Activated CD4-positive, alpha-beta T cell treated with anti-CD3 and anti-CD28 coated beads, Interleukin-2, amount 10 ng/mL, durations not matched to agents 7 days and 5 days (primary cell): ENCODE measurements around the gene SPI1. TPM values are rescaled to one million over a fixed set of nuclear protein-coding genes. Genes with fewer than 3 reads are reported as not detected.

Source experiments
- CTCF ChIA-PET: fragments of 350-600 bp; sonication (Branson Sonifier 250); formaldehyde crosslinking; loops from one replicate; lab custom pipeline; 2021; ENCODE audit warnings: antibody characterized with exemption; lab: Charles Lee
- POLR2A ChIA-PET: fragments of 350-600 bp; sonication (Branson Sonifier 250); formaldehyde crosslinking; loops from one replicate; lab custom pipeline; 2021; ENCODE audit warnings: antibody characterized with exemption; lab: Charles Lee
- DNase-seq: peaks from one replicate; pipeline ENCODE4 v3.0.0-alpha.2; 2020
- H3K27ac Mint-ChIP-seq: one replicate; pipeline ENCODE4 v1.8.0; 2021; ENCODE audit warnings: mild to moderate bottlenecking, moderate library complexity, mixed read lengths
- H3K27me3 Mint-ChIP-seq: one replicate; pipeline ENCODE4 v1.8.0; 2021; ENCODE audit warnings: mixed read lengths
- H3K36me3 Mint-ChIP-seq: one replicate; pipeline ENCODE4 v1.8.0; 2021; ENCODE audit warnings: low read depth, mixed read lengths
- H3K4me1 Mint-ChIP-seq: one replicate; pipeline ENCODE4 v1.8.0; 2021; ENCODE audit warnings: mixed read lengths
- H3K4me3 Mint-ChIP-seq: one replicate; pipeline ENCODE4 v1.8.0; 2021; ENCODE audit warnings: mild to moderate bottlenecking, moderate library complexity, mixed read lengths
- H3K9me3 Mint-ChIP-seq: one replicate; pipeline ENCODE4 v1.8.0; 2021; ENCODE audit warnings: mixed read lengths
- total RNA-seq, 2 experiments: library from RNA; stranded (reverse); gene quantifications; one replicate each; pipeline ENCODE4 v1.2.3, GENCODE V29; 2021

Gene SPI1
- total RNA-seq, result not detected

DNA sequence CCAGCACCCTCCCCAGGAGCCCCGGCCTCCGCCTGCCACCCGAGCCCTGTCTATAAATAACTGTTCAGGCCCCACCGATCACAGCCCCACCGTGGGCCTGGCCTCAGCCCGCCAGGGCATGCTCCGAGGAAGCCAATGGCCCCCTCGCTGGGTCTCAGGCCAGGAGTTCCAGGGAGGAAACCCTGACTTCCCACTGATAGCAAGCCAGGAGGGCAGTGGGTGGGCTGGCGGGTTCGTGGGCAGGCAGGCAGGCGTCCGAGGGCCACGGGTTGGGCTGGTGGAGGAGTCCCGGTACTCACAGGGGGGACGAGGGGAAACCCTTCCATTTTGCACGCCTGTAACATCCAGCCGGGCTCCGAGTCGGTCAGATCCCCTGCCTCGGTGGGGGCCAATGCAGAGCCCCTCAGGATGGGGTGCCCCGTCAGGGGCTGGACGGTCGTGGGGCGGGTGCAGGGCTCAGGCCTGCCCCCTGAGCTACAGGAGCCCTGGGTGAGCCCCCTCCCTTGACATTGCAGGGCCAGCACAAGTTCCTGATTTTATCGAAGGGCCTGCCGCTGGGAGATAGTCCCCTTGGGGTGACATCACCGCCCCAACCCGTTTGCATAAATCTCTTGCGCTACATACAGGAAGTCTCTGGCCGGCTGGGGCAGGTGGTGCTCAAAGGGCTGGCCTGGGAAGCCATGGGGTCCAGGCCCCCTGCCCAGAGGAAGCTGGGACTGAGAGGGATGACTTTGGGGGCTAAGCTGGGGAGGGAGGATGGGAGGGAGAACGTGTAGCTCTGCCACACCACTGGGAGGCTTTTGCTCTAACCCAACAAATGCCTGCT is at the start of gene SPI1:
TSS of gene SPI1 (minus strand) at position 538 of the 826 bp plus-strand sequence. CDS start at position 344, 194 bp downstream.
- no peaks in the 10 kb centered on the region for H3K27me3 Mint-ChIP-seq
- no peak within 1 kb of the TSS for H3K4me3 Mint-ChIP-seq
- no peaks in the 10 kb centered on the region for H3K36me3 Mint-ChIP-seq
- H3K4me1 Mint-ChIP-seq, result peaks cover 7% of the 10 kb centered on the region
- peak within 1 kb of the TSS; percentile 20 for H3K27ac Mint-ChIP-seq
- ChIA-PET CTCF (interaction anchor here (5.8 kb wide), 1 partner anchor 14 kb away, joined by 26 read pairs; no protein-coding TSS in a partner anchor), POLR2A (no interaction called here)
- no peaks in the 10 kb centered on the region for H3K9me3 Mint-ChIP-seq
- DNase-seq, result no peak

DNA sequence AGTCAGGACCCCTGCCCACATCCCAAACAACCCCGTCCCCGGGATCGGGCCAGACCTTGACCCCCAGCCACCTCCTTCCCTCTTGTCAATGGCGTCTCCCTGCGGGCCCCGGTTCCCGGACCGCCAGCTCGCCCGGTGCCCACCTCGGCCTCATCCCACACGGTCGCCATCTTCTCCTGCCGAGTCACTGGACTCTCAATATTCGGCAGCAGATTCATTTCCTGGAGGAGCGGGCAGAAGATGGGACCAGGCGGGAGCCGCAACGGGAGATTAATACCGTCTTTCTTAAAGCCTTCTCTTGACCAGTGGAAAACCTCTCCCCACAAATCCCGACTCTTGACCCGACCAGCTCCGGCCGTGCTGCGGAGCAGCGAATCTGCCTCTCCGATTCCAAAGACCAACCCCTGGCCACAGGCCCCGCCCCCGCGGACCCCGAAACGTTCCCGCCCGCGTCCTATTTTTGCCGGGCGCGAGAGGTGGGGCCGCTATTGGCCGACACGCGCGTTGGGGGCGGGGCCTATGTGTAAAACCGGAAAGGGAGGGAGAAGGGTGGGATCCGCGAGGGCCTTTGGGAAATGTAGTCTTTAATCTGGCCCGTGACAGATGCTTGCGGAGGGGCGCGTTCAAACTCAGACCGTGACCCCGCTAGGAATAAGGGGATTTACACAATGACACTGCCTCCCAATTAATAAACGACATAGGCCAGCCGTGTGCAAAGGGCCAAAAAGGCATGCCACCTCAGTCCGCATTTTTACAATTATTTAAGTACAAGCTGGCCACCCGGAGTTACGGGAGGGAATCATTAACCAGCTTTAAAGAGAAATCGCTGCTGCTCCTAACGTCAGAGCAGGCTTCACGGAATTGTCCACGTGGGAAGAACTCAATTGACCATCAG is 48.0 kb upstream of the SPI1 start, which contains the start of gene PSMC3:
TSS of gene PSMC3 (minus strand) at position 378 of the 895 bp plus-strand sequence. CDS start at position 218, 160 bp downstream.
- H3K4me1 Mint-ChIP-seq, result peaks cover 30% of the 10 kb centered on the region
- H3K36me3 Mint-ChIP-seq, result peaks cover 34% of the 10 kb centered on the region
- H3K9me3 Mint-ChIP-seq, result no peaks in the 10 kb centered on the region
- H3K27me3 Mint-ChIP-seq, result no peaks in the 10 kb centered on the region
- H3K27ac Mint-ChIP-seq, result peak within 1 kb of the TSS; percentile 99
- ChIA-PET POLR2A (no interaction called here), CTCF (interaction anchor here (0.6 to 5.0 kb wide), 5 partner anchors 14 to 216 kb away, joined by 5 to 47 read pairs (median 5); no protein-coding TSS in a partner anchor)
- peak within 1 kb of the TSS; percentile 98 for H3K4me3 Mint-ChIP-seq
- DNase-seq, result peak; percentile 99

DNA sequence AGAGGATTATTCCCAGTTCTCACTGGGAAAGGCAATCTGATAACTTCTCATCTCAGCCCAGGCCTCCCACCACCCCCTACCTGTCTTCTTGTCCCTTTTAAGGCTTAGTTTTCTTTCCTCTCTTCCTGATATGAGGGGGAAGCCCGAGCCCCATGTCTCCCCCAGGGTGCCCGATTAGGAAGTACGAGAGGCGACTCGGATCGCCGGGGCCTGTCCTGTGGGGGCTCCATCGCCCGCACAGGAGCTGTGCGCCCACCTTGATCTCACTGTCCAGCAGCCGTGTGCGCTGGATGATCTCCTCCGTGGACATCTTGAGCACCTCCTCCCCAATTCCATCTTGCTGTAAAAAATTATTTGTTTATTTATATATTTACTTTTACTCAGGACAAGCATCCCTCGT is 47.3 kb upstream of the SPI1 start:
- Mint-ChIP-seq H3K27me3 (no peaks in the 10 kb centered on the region), H3K4me3 (peak overlapping the region; percentile 98), H3K36me3 (peaks cover 37% of the 10 kb centered on the region), H3K9me3 (no peaks in the 10 kb centered on the region), H3K4me1 (peaks cover 30% of the 10 kb centered on the region), H3K27ac (peak overlapping the region; percentile 99)
- POLR2A ChIA-PET, result no interaction called here
- CTCF ChIA-PET, result interaction anchor here (0.6 to 5.0 kb wide), 3 partner anchors 14 to 215 kb away, joined by 3 to 47 read pairs (median 5); no protein-coding TSS in a partner anchor
- DNase-seq, result no peak

DNA sequence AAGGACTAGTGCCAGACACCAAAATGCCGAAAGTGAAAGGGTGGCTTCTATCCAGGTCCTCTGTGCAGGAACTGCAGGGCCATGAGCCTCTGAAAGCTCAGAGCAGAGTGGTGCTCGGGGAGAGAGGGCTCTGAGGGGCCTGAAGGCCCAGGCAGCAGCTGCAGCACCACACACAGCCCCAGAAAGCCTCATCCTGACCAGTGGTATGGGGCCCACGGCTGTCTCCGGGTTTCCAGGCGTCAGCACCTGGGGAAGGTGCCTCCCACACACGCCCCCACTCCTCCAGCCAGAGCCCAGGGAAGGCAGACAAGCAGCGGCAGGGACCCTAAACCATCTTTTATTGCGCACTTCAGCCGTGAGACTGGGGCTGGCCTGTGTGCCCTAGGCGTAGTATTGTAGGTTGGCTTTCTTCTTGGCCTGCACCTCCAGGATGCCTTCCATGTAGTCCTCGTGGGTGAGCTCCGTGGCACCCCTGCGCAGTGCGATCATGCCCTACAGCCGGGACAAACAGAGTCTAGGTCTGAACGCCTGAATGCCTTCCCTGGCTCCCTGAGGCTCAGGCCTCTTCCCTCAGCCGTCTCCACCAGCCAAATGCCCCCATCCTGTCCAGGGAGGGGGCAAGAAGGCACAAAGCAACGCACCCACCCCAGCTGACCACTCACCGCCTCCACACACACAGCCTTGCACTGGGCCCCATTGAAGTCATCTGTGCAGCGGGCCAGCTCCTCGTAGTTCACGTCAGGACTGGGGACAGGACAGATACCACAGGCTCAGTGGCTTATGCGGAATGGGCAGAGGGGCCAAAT is 40.3 kb upstream of the SPI1 start:
- peaks cover 39% of the 10 kb centered on the region for H3K36me3 Mint-ChIP-seq
- no peak overlapping the region for H3K4me3 Mint-ChIP-seq
- H3K27me3 Mint-ChIP-seq, result no peaks in the 10 kb centered on the region
- no peaks in the 10 kb centered on the region for H3K9me3 Mint-ChIP-seq
- no peak for DNase-seq
- H3K4me1 Mint-ChIP-seq, result peaks cover 4% of the 10 kb centered on the region
- no peak overlapping the region for H3K27ac Mint-ChIP-seq
- POLR2A ChIA-PET, result no interaction called here
- CTCF ChIA-PET, result interaction anchor here (0.5 to 1.8 kb wide), 2 partner anchors 44 to 317 kb away, joined by 3 to 4 read pairs; no protein-coding TSS in a partner anchor

DNA sequence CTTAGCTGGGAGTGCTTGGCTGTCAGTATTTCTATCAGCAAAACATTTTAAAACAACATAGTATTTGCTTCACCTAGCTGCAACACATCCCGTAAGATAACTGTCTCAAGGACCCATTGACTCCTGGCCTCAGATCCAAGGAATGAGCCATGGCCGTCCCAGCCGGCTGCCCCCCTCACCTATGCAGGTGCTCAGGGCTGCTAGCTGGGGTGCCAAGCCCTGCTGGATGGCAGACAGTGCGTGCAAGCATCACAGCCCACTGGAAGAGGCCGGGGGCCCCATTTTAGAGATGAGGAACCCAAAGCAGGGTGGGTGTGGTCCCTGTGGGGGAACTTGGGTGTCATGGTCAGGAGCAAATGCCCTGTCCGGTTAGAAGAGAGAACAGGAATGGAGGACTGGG is 39.4 kb upstream of the SPI1 start:
- ChIA-PET CTCF (interaction anchor here (0.5 to 1.8 kb wide), 3 partner anchors 43 to 318 kb away, joined by 3 to 4 read pairs (median 3); no protein-coding TSS in a partner anchor), POLR2A (interaction anchor here (0.6 kb wide), 1 partner anchor 194 kb away, joined by 3 read pairs; no protein-coding TSS in a partner anchor)
- H3K4me1 Mint-ChIP-seq, result peaks cover 4% of the 10 kb centered on the region
- DNase-seq, result no peak
- no peaks in the 10 kb centered on the region for H3K9me3 Mint-ChIP-seq
- H3K4me3 Mint-ChIP-seq, result no peak overlapping the region
- H3K27me3 Mint-ChIP-seq, result no peaks in the 10 kb centered on the region
- H3K36me3 Mint-ChIP-seq, result peaks cover 37% of the 10 kb centered on the region
- no peak overlapping the region for H3K27ac Mint-ChIP-seq

DNA sequence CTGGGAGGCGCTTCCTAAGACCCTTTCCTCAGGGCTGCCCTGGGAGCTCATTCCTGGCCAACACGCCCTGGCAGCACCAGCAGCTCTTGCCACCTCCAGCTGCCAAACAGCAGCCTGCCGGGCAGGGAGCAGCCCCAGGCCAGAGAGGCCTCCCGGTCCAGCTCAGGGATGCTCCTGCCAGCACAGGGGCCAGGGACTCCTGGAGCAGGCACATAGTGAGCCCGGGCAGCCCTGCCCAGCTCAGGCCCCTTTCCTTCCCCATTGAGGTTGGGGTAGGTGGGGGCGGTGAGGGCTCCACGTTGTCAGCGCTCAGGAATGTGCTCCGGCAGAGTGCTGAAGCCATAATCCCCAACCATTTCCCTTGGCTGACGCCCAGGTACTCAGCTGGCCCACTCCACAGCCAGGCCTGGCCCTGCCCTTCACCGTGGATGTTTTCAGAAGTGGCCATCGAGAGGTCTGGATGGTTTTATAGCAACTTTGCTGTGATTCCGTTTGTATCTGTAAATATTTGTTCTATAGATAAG is 37.7 kb upstream of the SPI1 start:
- Mint-ChIP-seq H3K27me3 (no peaks in the 10 kb centered on the region), H3K36me3 (peaks cover 26% of the 10 kb centered on the region), H3K4me3 (no peak overlapping the region), H3K4me1 (peaks cover 4% of the 10 kb centered on the region), H3K9me3 (no peaks in the 10 kb centered on the region), H3K27ac (no peak overlapping the region)
- no peak for DNase-seq
- ChIA-PET POLR2A (no interaction called here), CTCF (interaction anchor here (1.6 kb wide), 1 partner anchor 23 kb away, joined by 4 read pairs; no protein-coding TSS in a partner anchor)

DNA sequence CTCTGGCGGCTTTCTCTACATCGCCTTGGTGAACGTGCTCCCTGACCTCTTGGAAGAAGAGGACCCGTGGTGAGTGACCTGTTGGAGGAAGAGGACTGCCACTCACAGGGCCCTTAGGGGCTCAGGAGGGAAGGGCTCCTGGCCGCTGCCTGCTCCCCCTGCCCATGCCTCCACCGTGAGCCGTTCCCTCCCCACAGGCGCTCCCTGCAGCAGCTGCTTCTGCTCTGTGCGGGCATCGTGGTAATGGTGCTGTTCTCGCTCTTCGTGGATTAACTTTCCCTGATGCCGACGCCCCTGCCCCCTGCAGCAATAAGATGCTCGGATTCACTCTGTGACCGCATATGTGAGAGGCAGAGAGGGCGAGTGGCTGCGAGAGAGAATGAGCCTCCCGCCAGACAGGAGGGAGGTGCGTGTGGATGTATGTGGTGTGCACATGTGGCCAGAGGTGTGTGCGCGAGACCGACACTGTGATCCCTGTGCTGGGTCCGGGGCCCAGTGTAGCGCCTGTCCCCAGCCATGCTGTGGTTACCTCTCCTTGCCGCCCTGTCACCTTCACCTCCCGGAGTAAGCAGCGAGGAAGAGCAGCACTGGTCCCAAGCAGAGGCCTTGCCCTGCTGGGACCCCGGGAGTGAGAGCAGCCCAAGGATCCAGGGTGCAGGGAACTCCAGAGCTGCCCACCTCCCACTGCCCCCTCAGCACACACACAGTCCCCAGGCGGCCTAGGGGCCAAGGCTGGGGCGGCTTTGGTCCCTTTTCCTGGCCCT is 36.9 kb upstream of the SPI1 start:
- Mint-ChIP-seq H3K4me3 (no peak overlapping the region), H3K27ac (no peak overlapping the region), H3K4me1 (peaks cover 4% of the 10 kb centered on the region), H3K27me3 (no peaks in the 10 kb centered on the region), H3K9me3 (no peaks in the 10 kb centered on the region), H3K36me3 (peaks cover 23% of the 10 kb centered on the region)
- POLR2A ChIA-PET, result no interaction called here
- no peak for DNase-seq
- CTCF ChIA-PET, result interaction anchor here (1.6 kb wide), 1 partner anchor 22 kb away, joined by 4 read pairs; no protein-coding TSS in a partner anchor

DNA sequence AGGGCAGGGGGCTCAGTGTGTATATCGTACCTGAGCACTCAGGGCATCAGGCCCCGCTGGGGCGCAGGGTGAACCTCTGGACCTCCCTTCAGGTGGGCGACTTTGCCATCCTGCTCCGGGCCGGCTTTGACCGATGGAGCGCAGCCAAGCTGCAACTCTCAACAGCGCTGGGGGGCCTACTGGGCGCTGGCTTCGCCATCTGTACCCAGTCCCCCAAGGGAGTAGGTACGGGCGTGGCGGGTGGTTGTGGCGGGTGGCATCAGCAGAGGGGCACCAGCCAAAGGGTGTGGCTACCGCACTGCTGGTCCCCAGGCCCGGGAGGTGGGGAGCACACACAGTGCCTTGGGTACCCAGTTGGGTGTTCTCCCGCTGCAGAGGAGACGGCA is 36.3 kb upstream of the SPI1 start:
- Mint-ChIP-seq H3K27ac (no peak overlapping the region), H3K27me3 (no peaks in the 10 kb centered on the region), H3K4me3 (no peak overlapping the region), H3K36me3 (peaks cover 17% of the 10 kb centered on the region), H3K4me1 (no peaks in the 10 kb centered on the region), H3K9me3 (no peaks in the 10 kb centered on the region)
- CTCF ChIA-PET, result no interaction called here
- no peak for DNase-seq
- POLR2A ChIA-PET, result no interaction called here

DNA sequence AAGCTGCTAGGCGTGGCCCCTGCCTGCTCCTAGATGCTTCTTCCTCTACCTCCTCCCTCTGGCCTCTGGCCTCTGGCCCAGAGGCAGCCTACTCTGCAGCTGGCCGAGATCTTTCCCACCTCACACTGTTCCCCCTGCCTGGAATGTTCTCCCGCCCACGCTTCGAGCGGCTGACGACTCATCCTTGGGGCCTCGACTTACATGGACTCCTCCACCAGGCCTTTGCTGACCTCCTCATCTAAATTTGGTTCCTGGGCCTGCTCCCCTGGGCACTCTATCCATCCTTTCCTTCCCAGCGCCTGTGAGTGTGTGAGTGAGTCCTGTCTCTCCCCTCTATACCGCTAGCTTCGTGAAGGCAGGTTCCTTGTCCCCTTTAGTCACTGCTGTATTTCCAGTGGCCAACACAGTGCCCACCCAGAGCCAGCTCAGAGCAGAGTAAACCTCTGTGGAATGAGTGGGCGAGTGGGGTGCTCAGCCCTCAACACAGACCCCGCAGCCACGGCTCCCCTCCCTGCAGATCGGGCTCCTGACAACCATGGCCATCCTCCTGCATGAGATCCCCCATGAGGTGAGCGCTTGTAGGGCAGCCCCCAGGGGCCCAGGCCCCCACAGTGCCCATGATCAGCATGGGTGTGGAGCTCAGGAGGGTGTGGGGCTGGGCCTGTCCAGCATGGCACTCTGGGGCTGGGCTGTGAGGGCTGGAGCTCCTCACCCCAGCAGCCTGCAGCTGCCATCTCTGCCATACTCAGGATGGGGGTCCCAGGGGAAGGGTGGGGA is 35.7 kb upstream of the SPI1 start:
- CTCF ChIA-PET, result interaction anchor here (1.8 kb wide), 1 partner anchor 167 kb away, joined by 5 read pairs; no protein-coding TSS in a partner anchor
- H3K27ac Mint-ChIP-seq, result peak overlapping the region; percentile 65
- peaks cover 14% of the 10 kb centered on the region for H3K36me3 Mint-ChIP-seq
- DNase-seq, result no peak
- H3K9me3 Mint-ChIP-seq, result no peaks in the 10 kb centered on the region
- no peak overlapping the region for H3K4me3 Mint-ChIP-seq
- H3K27me3 Mint-ChIP-seq, result no peaks in the 10 kb centered on the region
- POLR2A ChIA-PET, result no interaction called here
- H3K4me1 Mint-ChIP-seq, result peaks cover 2% of the 10 kb centered on the region

DNA sequence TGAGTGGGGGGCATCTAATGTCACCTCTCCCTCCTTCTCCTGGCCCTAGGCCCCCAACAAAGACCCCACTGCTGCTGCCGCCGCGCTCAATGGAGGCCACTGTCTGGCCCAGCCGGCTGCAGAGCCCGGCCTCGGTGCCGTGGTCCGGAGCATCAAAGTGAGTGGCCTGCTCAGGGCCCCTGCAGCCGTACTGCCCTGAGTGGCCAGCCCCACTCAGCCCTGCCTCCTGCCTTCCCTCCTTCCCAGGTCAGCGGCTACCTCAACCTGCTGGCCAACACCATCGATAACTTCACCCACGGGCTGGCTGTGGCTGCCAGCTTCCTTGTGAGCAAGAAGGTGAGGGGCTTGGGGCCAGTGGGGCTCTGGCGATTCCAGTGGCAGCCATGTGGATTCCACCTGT is 35.0 kb upstream of the SPI1 start:
- peaks cover 11% of the 10 kb centered on the region for H3K36me3 Mint-ChIP-seq
- ChIA-PET CTCF (interaction anchor here (1.8 kb wide), 1 partner anchor 166 kb away, joined by 5 read pairs; no protein-coding TSS in a partner anchor), POLR2A (no interaction called here)
- H3K27ac Mint-ChIP-seq, result no peak overlapping the region
- no peaks in the 10 kb centered on the region for H3K9me3 Mint-ChIP-seq
- H3K27me3 Mint-ChIP-seq, result no peaks in the 10 kb centered on the region
- no peak overlapping the region for H3K4me3 Mint-ChIP-seq
- no peak for DNase-seq
- H3K4me1 Mint-ChIP-seq, result peaks cover 6% of the 10 kb centered on the region
